ENCODE results near the gene KANK4. TPM values are rescaled to one million over a fixed set of nuclear protein-coding genes. Genes with fewer than 3 reads are reported as not detected.
A peak's percentile ranks its signal among the peaks of the same experiment; 100 is the strongest.

The KANK4 gene
- total and polyA plus RNA-seq, 8 donors = 2.4 to 12.5 (median 8.6) TPM

- no peaks in the 10 kb centered on the region for H3K36me3 ChIP-seq
- no peak overlapping the region for H3K27ac ChIP-seq
- no peaks in the 10 kb centered on the region for H3K27me3 ChIP-seq
- no peak for DNase-seq
- no peaks in the 10 kb centered on the region for H3K9me3 ChIP-seq
- no peak overlapping the region for H3K4me3 ChIP-seq
- WGBS, 2 donors = 92 to 93% methylated on average over 5 of the region's 5 CpGs
- FAIRE-seq = no peak
- H3K4me1 ChIP-seq = no peaks in the 10 kb centered on the region
- no peak for ATAC-seq
- intact Hi-C loops (cut with DNase I) = no loop called here
- TF ChIP-seq, protein P1, sequence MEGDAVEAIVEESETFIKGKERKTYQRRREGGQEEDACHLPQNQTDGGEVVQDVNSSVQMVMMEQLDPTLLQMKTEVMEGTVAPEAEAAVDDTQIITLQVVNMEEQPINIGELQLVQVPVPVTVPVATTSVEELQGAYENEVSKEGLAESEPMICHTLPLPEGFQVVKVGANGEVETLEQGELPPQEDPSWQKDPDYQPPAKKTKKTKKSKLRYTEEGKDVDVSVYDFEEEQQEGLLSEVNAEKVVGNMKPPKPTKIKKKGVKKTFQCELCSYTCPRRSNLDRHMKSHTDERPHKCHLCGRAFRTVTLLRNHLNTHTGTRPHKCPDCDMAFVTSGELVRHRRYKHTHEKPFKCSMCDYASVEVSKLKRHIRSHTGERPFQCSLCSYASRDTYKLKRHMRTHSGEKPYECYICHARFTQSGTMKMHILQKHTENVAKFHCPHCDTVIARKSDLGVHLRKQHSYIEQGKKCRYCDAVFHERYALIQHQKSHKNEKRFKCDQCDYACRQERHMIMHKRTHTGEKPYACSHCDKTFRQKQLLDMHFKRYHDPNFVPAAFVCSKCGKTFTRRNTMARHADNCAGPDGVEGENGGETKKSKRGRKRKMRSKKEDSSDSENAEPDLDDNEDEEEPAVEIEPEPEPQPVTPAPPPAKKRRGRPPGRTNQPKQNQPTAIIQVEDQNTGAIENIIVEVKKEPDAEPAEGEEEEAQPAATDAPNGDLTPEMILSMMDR (IDR thresholded peaks at IDR 0.05) = no peak
Measured at GRCh38 chr1:62208087-62208486, 111.1 kb downstream of the KANK4 start.

GRCh38 chr1:62207187-62207586 lies 112.0 kb downstream of the KANK4 start:
- Histone ChIP-seq H3K27ac (no peak overlapping the region), H3K27me3 (no peaks in the 10 kb centered on the region), H3K9me3 (no peaks in the 10 kb centered on the region), H3K4me1 (no peaks in the 10 kb centered on the region), H3K36me3 (no peaks in the 10 kb centered on the region), H3K4me3 (no peak overlapping the region)
- WGBS, 2 donors = 98 to 99% methylated on average over 2 of the region's 2 CpGs
- FAIRE-seq (no peak), ATAC-seq (no peak), DNase-seq (no peak)
- intact Hi-C loops (cut with DNase I) = no loop called here
- TF ChIP-seq, protein P1 (IDR thresholded peaks at IDR 0.05) = no peak

DNA sequence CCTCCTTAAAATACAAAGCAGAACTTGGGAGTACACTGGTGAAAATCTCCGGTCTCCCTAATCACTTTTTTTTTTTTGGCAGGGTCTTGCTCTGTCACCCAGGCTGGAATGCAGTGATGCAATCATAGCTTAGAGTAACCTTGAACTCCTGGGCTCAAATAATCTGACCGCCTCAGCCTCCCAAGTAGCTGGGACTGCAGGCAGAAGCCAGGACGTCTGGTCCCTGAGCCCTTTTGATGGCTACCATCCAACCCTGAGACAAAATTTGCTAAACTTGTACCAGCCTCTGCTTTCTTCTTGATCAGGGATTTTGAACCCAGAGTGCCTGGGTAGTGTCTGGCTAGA lies 120.5 kb downstream of the KANK4 start:
- Histone ChIP-seq H3K4me1 (peaks cover 0 to 5% (median 4%) of the 10 kb centered on the region in 3 donors), H3K27ac (no peak overlapping the region), H3K27me3 (peaks cover 0 to 9% (median 0%) of the 10 kb centered on the region in 4 donors), H3K4me3 (no peak overlapping the region), H3K36me3 (no peaks in the 10 kb centered on the region), H3K9me3 (no peaks in the 10 kb centered on the region)
- ATAC-seq (peak; percentile 72 to 94 (median 84)), DNase-seq (peak in 2 of 6 donors; percentile 25 to 43), FAIRE-seq (no peak)
- intact Hi-C loops (cut with DNase I) = no loop called here
- TF ChIP-seq, protein P1 (IDR thresholded peaks at IDR 0.05) = no peak
- 3 to 8% methylated on average over 3 of the region's 3 CpGs for WGBS, 2 donors

DNA sequence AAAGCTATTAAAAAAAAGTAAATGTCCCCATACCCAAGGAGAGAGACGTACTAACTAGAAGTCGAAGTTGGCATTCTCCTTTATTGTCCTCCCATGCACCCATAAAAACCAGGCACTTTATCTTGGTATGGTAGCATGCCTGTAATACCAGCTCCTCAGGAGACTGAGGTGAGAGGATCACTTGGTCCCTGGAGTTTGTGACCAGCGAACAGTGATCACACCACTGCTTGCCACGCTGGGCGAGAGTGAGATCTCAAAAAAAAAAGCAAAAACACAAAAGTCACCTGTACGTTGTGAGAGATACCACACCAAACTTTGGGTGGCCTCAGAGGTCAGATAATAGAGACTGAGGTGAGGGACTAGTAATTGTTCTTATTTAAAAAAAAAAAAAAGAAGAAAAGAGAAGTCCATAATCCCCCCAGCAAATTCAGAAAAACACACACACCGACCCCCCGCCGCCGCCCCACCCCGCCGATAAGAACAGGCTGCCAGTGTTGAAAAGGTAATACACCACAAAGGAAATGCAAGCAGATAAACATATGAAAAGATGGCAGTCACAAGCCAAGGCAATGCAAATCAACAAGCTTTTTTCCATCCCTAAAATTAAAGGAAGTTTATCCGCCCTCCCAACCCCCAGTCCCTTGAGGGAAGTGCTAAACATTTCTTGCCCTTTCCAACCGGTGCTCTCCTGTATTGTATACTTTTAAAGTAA lies 121.0 kb downstream of the KANK4 start:
- Histone ChIP-seq H3K27ac (no peak overlapping the region), H3K4me3 (no peak overlapping the region), H3K4me1 (peaks cover 0 to 5% (median 4%) of the 10 kb centered on the region in 3 donors), H3K27me3 (peaks cover 0 to 9% (median 0%) of the 10 kb centered on the region in 4 donors), H3K9me3 (no peaks in the 10 kb centered on the region), H3K36me3 (no peaks in the 10 kb centered on the region)
- intact Hi-C loops (cut with DNase I) = no loop called here
- TF ChIP-seq, protein P1 (IDR thresholded peaks at IDR 0.05) = no peak
- ATAC-seq = no peak
- no peak for FAIRE-seq
- 52 to 58% methylated on average over 14 of the region's 14 CpGs for WGBS, 2 donors
- DNase-seq = no peak

GRCh38 chr1:62196086-62196690 lies 123.0 kb downstream of the KANK4 start:
- no peak for ATAC-seq
- Histone ChIP-seq H3K27me3 (peaks cover 0 to 9% (median 0%) of the 10 kb centered on the region in 4 donors), H3K27ac (no peak overlapping the region), H3K9me3 (no peaks in the 10 kb centered on the region), H3K36me3 (no peaks in the 10 kb centered on the region), H3K4me1 (peaks cover 0 to 5% (median 4%) of the 10 kb centered on the region in 3 donors), H3K4me3 (no peak overlapping the region)
- WGBS, 2 donors = 82 to 83% methylated on average over 17 of the region's 17 CpGs
- DNase-seq = no peak
- no peak for FAIRE-seq
- TF ChIP-seq, protein P1 (IDR thresholded peaks at IDR 0.05) = no peak
- intact Hi-C loops (cut with DNase I) = no loop called here
